Hematopoietic multipotent progenitor cell treated with erythropoietin and hydrocortisone succinate and interleukin-3 and kit ligand, for 17 days (in vitro differentiated cells): ENCODE measurements around the gene EPS15.
"Not testable (repeated sequence)": the region's sequence is repeated elsewhere in the genome, so short reads cannot be mapped to it uniquely, and the experiment has no call there.

Experiments
- DNase-seq: peaks from one replicate; pipeline ENCODE4 v3.0.0-alpha.2; 2015; ENCODE audit warnings: low spot score

The EPS15 gene

DNA sequence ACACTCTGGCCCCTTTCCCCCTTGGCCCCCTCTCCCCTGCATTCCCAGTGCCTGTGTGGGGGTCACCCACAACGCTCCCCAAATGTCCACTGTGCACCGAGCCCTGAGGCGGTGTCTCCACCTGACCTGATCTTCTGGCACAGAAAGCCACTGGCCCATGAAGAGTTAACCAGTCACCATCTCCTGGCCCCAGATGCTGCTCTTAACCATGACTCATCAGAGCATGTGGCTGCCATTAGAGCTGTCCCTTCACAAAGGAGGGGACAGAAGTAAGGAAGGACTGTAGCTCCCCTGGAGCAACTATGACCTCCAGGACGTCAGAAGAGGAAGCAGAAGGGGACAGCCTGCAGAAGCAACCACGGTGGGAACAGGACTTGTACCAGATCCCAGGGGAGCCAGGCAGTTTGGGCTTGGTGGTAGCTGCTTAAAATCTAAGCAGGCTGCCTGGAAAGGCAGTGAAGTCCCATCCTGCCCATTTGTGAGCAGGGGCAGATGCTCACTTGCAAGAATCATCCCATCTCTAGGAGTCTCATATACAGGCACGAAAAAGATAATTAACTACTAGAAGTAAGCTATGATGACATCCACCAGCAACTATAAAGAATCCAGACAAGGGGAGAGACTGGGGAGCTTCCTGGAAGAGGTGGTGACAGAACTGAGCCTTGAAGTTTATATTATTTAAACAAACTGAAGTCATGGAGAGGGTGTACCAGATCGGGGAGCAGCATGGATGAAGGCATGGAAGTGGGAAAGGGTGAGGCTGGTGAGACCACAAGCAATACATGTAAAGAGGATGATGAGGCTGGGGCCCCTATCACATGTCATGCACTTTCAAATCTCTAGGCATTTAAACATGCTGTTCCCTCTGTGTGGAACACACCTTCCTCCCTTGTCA, 187.6 kb downstream of the EPS15 start:
- DNase-seq = peak; percentile 57

DNA sequence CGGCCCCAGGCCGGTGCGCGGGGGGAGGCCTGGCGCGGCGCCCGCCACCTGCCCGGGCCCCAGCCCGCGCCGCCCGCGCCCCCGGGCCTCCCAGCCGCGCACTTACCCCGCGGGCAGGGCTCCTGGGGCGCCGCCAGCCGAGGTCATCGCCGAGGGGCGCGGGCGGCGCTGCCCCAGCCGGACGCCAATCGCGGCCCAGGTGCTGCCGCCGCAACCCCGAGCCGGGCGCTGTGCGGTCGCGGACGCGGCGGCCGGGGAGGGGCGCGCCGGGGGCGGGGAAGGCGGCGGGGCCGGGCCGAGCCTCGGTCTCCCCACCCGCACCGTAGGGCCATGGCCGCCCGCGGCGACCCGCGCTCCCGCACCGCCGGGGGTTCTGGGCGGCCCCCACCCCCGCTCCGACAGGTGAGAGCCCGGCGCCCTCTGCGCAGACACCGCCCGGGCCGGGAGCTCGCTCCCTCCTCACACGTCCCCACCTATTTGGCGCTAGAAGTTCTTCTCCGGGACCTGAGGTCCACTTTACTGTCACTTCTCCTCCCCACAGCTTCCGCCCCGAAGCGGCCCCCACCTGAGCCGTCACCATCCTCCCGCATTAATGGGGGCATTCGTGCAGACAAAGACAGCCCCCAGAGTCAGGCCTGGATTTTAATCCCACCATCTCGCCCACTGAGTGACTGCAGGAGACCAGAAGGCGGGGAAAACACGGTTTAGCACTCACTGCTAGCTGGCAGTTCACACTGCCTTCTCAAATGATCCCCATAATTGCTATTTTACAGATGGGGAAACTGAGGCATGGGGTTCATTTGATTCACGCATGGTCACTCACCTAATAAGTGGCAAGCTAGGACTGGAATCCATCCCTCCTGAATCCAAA, 188.5 kb downstream of the EPS15 start, which contains the start of gene TTC39A:
Gene TTC39A, minus strand, starts transcription at position 232 of the 871 bp plus-strand sequence. Its CDS starts 85 bp downstream, at position 147.
- no peak for DNase-seq

DNA sequence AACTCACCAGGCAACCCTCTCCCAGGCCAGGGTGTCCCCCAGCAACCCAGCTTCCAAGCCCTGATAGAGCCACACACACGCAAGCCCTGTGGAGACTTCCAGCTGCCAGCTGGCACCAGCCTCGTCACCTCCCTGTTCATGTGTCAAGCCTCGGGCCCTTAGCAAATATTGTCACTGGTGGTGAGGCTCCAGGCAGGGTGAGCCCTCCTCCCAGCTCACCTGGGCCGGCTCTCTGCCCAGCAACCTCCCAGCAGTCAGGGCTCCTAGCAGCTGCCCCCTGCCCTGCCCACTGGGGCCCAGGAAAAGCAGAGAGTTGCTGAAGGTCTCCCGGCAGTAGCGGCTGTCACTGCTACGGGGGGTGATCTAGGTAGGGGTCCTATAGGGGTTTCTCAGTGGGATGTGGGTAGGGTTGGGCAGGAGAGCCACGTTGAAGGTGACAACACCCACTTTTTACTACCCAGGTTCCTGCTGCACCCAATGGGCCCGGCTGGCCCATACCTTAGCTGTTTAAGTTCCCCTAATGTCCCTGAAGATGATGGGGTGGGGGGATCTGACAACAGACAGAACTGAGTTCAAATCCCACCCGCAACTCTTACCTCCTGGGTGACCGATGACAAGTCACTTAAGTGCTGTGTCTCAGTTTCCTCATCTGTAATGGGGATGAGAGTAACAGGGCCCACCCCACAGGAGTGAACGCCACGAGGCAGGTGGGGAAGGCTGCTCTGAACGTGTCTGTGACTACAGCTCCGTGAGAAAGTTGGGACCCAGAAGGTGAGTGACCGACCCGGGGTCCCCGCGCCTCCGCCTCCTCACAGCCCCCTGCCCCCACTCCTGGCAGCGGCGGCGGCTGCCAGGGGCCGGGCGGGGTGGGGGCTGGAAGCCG, 189.4 kb downstream of the EPS15 start:
- DNase-seq = no peak

- no peak for DNase-seq
These were observed 190.1 kb downstream of the EPS15 start for GRCh38 chr1:51328926-51329325.

DNA sequence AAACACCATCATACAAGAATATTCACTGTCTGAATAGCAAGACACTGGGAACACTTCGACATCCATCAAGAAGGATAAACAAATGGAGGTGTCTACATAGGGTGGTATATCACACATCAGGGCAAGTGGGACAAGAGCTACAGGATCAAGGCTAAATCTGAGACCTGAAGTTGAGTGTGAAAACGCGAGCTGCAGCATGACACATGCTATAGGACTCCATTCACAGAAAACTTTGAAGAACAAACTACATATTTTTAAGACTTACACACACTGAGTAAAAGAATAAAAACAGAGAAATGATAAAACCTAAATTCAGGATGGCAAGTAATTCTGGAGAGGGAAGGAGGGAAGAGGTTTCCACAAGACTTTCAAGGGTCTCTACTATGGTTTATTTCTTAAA, 190.8 kb downstream of the EPS15 start:
- no peak for DNase-seq

DNA sequence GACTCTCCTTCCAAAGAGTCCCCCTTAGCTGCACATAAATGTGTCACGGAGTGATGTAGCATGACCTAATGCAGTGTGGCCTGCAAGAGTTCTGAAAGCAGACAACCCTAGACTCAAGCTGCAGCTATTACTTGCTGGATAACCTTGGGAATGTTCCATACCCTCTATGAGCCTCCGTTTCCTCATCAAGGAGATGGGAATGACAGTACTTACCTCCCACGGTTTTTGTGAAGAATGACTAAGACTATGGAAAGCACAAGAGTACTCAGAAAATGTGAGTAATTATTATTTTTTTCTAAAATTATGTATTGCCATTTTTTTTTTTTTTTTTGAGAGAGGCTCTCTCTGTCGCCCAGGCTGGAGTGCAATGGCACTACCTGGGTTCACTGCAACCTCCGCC, 191.7 kb downstream of the EPS15 start:
- DNase-seq = no peak

- no peak for DNase-seq
These were observed 192.2 kb downstream of the EPS15 start for GRCh38 chr1:51326839-51327238.

DNA sequence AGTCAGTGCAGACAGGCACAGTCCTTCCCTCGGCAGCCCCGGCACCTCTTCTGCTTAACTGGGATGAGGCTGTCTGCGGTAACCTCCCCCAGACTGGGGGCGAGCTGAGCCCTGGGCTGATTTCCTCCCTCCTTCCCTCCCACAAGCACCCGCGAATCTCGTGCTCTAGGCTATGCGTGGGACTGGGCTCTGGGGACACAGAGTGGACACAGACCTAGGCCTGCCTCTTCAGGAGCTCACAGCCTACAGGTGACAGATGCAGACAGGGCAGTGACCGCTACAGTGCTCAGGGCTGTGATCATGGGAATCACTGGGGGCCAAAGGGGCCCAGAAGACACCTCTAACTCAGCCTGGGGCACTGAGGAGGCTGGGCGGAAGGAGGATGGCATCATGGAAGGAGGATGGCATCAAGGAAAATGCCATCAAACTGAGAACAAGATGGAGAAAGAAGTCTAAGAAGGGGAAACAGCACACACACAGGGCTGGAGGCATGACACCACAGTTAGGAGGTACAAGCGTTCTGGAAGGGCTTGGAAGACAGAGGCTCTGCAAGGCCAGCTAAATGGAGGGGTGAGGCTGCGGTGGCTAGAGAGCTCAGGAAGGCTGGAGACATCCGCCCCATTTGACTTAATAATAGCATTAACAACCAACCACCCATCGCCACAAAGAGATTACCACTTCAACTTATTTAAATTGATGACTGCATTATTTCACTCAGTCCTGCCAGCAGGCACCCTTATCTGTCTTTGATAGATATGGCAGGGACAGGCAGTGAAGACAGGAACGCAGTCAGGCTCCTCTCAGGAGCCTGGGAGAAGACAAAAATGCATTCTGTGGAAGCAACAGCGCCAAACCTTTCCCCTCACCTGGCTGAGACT, 192.9 kb downstream of the EPS15 start:
- DNase-seq = no peak

- DNase-seq = no peak
These were observed 193.7 kb downstream of the EPS15 start for GRCh38 chr1:51325391-51325790.

- DNase-seq = not testable (repeated sequence)
These were observed 194.1 kb downstream of the EPS15 start for GRCh38 chr1:51325011-51325385.

GRCh38 chr1:51324251-51325010, 194.6 kb downstream of the EPS15 start:
- no peak for DNase-seq

GRCh38 chr1:51323778-51324177, 195.3 kb downstream of the EPS15 start:
- no peak for DNase-seq

DNA sequence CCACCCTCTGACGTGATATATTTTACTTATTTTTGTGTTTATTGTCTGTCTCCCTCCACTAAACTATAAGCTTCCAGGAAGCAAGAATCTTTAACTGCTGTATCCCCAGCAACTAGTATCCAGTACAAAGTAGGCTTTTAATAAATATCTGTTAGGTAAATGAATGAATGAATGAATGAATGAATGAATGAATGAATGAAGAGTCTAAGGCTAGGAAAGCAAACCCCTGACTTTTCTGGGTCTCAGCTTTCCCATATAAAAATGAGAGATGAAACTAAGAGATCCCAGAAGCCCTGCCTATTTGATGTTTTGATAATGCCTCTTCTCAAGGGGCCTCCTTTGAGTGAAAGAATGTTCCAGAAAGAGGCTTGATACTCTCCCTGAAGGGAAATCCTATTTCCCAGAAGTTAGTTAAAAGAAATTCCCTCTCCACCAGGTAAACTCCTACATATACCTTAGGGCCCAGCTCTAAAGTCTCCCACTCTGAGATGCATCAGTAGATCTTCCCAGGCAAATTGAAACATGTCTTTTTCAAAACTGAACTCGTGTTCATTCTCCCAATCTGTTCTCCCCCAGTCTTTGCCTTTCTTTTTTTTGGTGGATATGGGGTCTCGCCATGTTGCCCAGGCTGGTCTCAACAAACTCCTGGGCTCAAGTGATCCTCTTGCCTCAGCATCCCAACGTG, 196.5 kb downstream of the EPS15 start:
- no peak for DNase-seq

- DNase-seq = no peak
These were observed 197.2 kb downstream of the EPS15 start for GRCh38 chr1:51321924-51322280.

DNA sequence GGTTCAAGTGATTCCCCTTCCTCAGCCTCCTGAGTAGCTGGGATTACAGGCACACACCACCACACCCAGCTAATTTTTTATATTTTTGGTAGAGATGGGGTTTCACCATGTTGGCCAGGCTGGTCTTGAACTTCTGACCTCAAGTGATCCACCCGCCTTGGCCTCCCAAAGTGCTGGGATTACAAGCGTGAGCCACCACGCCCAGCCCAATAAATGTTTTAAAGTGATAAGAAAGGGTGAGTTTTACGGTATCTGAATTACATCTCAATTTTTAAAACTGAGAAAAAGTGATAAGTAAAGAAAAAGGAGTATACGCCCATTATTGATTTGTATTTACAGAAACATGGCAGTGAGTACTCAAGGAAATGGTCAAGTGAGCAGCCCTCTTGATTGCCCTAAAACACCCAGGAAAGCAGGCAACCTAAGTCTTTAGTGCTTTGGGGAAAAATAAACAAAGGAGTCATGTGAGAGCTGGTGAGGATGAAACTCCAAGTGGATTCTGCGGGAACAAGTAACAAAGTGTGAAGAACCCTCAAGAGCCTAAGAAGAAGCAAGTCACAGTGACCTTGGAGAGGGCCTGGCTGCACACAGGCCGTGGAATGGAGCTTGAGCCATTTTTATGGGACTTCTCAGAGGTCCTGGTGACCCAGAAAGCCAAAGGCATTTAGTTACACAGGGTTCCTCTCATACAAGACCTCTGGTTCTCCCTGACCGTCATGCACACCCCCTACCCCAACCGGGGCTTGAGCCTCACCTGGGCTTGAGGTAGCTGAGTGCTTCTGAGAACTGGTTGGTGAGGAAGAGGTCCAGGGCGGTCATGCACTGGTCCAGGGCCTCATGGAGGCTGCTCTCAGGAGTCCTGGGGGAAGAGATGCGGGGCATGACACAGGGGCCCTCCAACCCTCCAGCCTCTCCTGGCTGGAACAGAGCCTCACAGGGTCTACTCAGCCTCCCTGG, 197.8 kb downstream of the EPS15 start:
- DNase-seq = no peak

DNA sequence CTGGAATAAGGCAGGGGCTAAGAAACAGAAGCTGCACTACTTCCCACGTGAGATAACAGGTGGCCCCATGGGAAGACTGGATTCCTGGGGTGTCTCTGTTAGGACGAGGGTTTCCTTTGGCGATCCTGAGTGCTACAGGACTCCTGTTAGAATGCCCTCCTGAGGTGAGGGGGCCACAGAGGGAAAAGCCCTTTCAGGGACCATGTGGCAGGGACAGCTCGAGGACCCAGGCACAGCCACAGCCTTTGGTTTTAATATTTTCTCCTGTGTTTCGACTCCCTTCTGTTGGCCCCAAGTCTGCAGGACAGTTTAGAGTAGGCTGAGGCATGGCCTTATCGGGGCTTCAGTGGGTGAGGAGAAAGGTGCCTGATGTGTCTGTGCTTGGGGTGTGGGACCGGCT, 201.3 kb downstream of the EPS15 start:
- DNase-seq = no peak

DNA sequence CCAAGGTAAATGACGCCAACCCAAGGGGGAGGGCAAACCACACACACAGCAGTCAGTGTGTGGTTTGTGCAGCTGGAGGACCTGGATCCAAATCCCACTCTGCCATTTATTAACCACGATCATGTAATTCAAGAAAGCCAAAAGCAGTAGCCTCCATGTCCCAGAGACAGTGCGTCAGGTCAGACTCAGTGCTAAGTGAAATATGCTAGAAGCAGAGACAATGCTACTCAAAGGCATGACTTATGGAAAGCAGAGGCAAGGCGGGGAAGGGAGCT, 202.3 kb downstream of the EPS15 start:
- DNase-seq = no peak

DNA sequence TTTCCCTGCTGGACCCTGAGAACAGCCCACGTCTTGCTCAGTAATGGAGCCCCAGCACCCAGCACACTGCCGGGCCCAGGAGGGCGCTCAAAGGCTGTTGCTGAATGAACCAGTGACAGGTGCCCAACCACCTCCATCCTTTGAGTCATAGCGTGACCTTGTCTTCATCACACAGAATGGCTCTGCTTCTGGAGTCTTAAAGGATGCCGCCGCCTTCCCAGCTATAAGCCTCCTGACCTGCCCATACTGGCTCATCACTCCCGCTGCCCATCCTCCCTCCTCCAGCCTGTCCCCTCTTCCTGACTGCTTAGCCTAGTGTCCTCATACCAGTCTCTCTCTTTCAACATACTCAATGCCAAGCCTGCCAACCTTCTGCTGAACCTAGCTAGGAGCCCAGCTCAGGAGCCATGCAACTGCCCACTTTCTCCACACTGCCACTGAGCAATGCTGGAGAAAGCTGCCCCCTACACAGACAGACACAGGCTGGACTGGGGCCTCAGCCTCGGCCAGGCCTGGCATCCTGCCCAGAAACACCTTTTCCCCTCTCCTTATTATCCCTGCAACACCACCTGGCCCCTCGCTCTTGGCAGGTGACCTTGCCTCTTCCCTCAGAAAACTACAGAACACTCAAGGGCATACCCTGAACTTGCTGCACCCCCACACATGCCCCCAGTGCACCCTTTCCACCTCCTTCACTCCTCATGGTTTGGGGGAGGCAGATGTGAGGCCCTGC, 202.8 kb downstream of the EPS15 start:
- no peak for DNase-seq
